DND-41 (cell line): ENCODE results near the gene SORT1.

Experiments
- ATAC-seq: fragments of 200-7000 bp; cut with Tn5 transposase; 3 replicates; pipeline ENCODE4 v1.9.1; 2021; ENCODE audit warnings: low read depth; ENCODE audit not compliant: insufficient read depth
- DNase-seq: peaks from one replicate; pipeline ENCODE4 v3.0.0-alpha.2; 2020
- H2AFZ ChIP-seq: 2 replicates; pipeline ENCODE4 v1.6.0; 2012; ENCODE audit warnings: low read depth, low read length
- H3K27ac ChIP-seq: 2 replicates; pipeline ENCODE4 v1.5.1; 2012; ENCODE audit warnings: low read length, inconsistent platforms
- H3K27me3 ChIP-seq: fragments of 200-600 bp; sonication (generic); 2 replicates; pipeline ENCODE4 v1.6.0; 2012; ENCODE audit warnings: low read length, mild to moderate bottlenecking, inconsistent platforms; ENCODE audit not compliant: insufficient read depth, poor library complexity
- H3K36me3 ChIP-seq: 2 replicates; pipeline ENCODE4 v1.5.1; 2012; ENCODE audit warnings: low read length, inconsistent platforms; ENCODE audit not compliant: insufficient read depth
- H3K4me1 ChIP-seq: 2 replicates; pipeline ENCODE4 v1.5.1; 2012; ENCODE audit warnings: mild to moderate bottlenecking, low read length; ENCODE audit not compliant: insufficient read depth
- H3K4me2 ChIP-seq: 2 replicates; pipeline ENCODE4 v1.6.0; 2012; ENCODE audit warnings: mild to moderate bottlenecking, moderate library complexity, low read length, inconsistent platforms; ENCODE audit not compliant: insufficient read depth
- H3K4me3 ChIP-seq, 2 experiments: fragments of 200-600 bp in 1 of 2; shearing (Covaris generic) in 1 of 2; 2 replicates each; pipeline ENCODE4 v1.5.1; 2012 to 2016; ENCODE audit warnings: inconsistent platforms in 2 of 2, low read length in 2 of 2, mild to moderate bottlenecking in 2 of 2, low read depth in 1 of 2, moderate library complexity in 1 of 2
- H3K79me2 ChIP-seq: 2 replicates; pipeline ENCODE4 v1.6.0; 2012; ENCODE audit warnings: low read length, inconsistent platforms; ENCODE audit not compliant: insufficient read depth
- H3K9ac ChIP-seq: 2 replicates; pipeline ENCODE4 v1.6.0; 2012; ENCODE audit warnings: low read depth, mild to moderate bottlenecking, inconsistent platforms, low read length, moderate library complexity
- H3K9me3 ChIP-seq: 2 replicates; pipeline ENCODE4 v1.5.1; 2012; ENCODE audit warnings: low read length, moderate library complexity, mild to moderate bottlenecking, inconsistent platforms; ENCODE audit not compliant: insufficient read depth, severe bottlenecking
- H4K20me1 ChIP-seq: 2 replicates; pipeline ENCODE4 v1.6.0; 2012; ENCODE audit warnings: low read length; ENCODE audit not compliant: insufficient read depth
- CTCF ChIP-seq: IDR thresholded peaks from 2 replicates; pipeline ENCODE4 v1.5.1; 2012; ENCODE audit warnings: borderline replicate concordance, low read length, moderate library complexity, mild to moderate bottlenecking; ENCODE audit not compliant: poor library complexity, severe bottlenecking; ENCODE audit errors: extremely low read depth
- EZH2 ChIP-seq: IDR thresholded peaks from 3 replicates; pipeline ENCODE4 v1.6.1; 2012; ENCODE audit warnings: borderline replicate concordance, low read depth, mild to moderate bottlenecking, moderate library complexity, low read length, inconsistent platforms; ENCODE audit not compliant: severe bottlenecking

The SORT1 gene

GRCh38 chr1:109383087-109383779, 14.5 kb downstream of the SORT1 start:
- Histone ChIP-seq H3K9me3 (no peaks in the 10 kb centered on the region), H3K36me3 (no peaks in the 10 kb centered on the region), H3K27ac (no peak overlapping the region), H4K20me1 (peaks cover 19% of the 10 kb centered on the region), H2AFZ (no peak overlapping the region), H3K4me3 (no peak overlapping the region), H3K79me2 (peaks cover 79% of the 10 kb centered on the region), H3K4me2 (no peak overlapping the region), H3K4me1 (no peaks in the 10 kb centered on the region), H3K9ac (no peak overlapping the region), H3K27me3 (no peaks in the 10 kb centered on the region)
- ATAC-seq (no peak), DNase-seq (no peak)
- TF ChIP-seq CTCF, result no peak
- no peak for TF ChIP-seq EZH2

- Histone ChIP-seq H3K4me3 (no peak overlapping the region), H3K79me2 (peaks cover 82% of the 10 kb centered on the region), H3K27me3 (no peaks in the 10 kb centered on the region), H3K36me3 (no peaks in the 10 kb centered on the region), H2AFZ (no peak overlapping the region), H3K9me3 (no peaks in the 10 kb centered on the region), H3K4me1 (no peaks in the 10 kb centered on the region), H3K4me2 (no peak overlapping the region), H3K9ac (no peak overlapping the region), H3K27ac (no peak overlapping the region), H4K20me1 (peaks cover 21% of the 10 kb centered on the region)
- ATAC-seq (no peak), DNase-seq (no peak)
- TF ChIP-seq CTCF (no peak), EZH2 (no peak)
Observed at GRCh38 chr1:109381573-109381972, 16.1 kb downstream of the SORT1 start.

GRCh38 chr1:109379907-109380306, 17.8 kb downstream of the SORT1 start:
- ATAC-seq, result no peak
- Histone ChIP-seq H3K27ac (no peak overlapping the region), H3K27me3 (no peaks in the 10 kb centered on the region), H3K4me2 (no peak overlapping the region), H3K36me3 (no peaks in the 10 kb centered on the region), H3K4me1 (no peaks in the 10 kb centered on the region), H3K9ac (no peak overlapping the region), H3K79me2 (peaks cover 76% of the 10 kb centered on the region), H3K9me3 (no peaks in the 10 kb centered on the region), H3K4me3 (no peak overlapping the region), H4K20me1 (peaks cover 16% of the 10 kb centered on the region), H2AFZ (no peak overlapping the region)
- TF ChIP-seq CTCF, result no peak
- no peak for TF ChIP-seq EZH2
- no peak for DNase-seq

- Histone ChIP-seq H3K27me3 (no peaks in the 10 kb centered on the region), H3K79me2 (peaks cover 78% of the 10 kb centered on the region), H3K9me3 (no peaks in the 10 kb centered on the region), H3K4me1 (no peaks in the 10 kb centered on the region), H3K9ac (no peak overlapping the region), H3K36me3 (no peaks in the 10 kb centered on the region), H3K27ac (no peak overlapping the region), H4K20me1 (peaks cover 12% of the 10 kb centered on the region), H2AFZ (no peak overlapping the region), H3K4me3 (no peak overlapping the region), H3K4me2 (no peak overlapping the region)
- ATAC-seq (no peak), DNase-seq (no peak)
- TF ChIP-seq EZH2, result no peak
- no peak for TF ChIP-seq CTCF
Observed at GRCh38 chr1:109379422-109379821, 18.3 kb downstream of the SORT1 start.
